Measurements from ENCODE around the gene ARHGEF11. TPM values are rescaled to one million over a fixed set of nuclear protein-coding genes. Genes with fewer than 3 reads are reported as not detected.

Gene ARHGEF11
- total and polyA plus RNA-seq, 2 experiments from 2014 or later = 25.0 to 26.9 TPM

DNA sequence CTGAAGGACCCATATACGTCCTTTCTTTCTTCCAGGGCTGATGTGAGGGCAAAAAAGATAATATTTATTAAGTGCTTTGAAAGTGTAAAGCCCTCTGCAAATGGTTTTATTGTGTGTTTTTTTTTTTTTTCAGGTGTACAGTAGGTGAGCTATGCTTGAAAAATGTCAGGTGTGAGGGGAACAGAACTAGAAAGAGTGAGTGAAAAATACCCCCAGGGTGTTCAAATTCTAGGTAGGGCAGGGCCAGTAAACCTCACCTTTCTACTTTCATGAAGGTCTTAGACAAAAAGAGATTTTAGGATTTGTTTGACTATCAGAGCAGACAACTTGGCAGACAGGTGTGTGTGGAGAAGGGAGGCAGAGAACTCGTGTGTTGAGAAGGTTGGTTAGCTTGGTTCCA, 51.3 kb downstream of the ARHGEF11 start:
- Histone ChIP-seq H4K20me1 (ENCODE audit: insufficient read depth, poor library complexity, severe bottlenecking) (peaks cover 23% of the 10 kb centered on the region), H3K27ac (no peak overlapping the region)
- 74% methylated on average over 2 of the region's 2 CpGs for WGBS (ENCODE audit: low lambda C conversion rate, missing lambda C conversion rate)

DNA sequence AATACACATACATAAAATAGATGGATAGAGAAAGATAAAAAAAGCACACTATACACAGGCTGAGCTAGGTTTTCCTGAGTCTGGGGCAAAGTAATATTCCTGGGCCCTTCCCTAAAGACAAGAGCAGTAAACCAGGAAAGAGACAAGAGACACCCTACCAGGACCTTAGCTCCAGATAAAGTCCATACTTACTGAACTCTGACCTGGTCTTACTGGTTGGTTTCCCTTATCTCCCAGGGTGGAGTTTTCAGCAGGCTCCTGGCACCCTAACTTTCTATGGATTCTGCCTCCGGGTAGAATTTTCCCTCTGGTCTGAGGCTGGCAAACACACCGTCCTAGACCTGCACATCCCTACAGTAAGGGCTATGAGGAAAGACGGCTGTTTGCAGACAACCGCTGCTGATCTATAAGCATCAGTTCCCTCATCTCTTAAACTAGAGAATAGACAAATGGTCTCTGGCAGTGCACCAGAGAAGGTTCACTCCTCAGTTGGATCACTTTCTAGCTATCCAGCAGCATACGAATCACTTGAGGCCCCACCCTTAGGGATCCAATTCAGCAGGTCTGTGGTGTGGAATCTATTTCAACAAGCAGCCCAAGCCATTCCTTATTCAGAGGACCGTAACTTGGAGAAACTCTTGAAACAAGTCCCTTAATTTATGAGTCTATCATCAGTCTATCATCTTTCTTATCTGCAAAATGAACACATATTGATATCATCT, 52.0 kb downstream of the ARHGEF11 start:
- TF ChIP-seq EZH2 (IDR thresholded peaks at IDR 0.05; ENCODE audit: borderline replicate concordance) = no peak
- TF ChIP-seq EZH2phosphoT487 (IDR thresholded peaks at IDR 0.05; ENCODE audit: low read depth, severe bottlenecking, unreplicated experiment) = no peak
- no peak for TF ChIP-seq CTCF (IDR thresholded peaks at IDR 0.05; ENCODE audit: poor library complexity)
- no peaks in the 10 kb centered on the region for H3K9me2 ChIP-seq (replicated peaks; ENCODE audit: insufficient read depth)
- peak overlapping the region; percentile 36 for H3K4me2 ChIP-seq
- peaks cover 23% of the 10 kb centered on the region for H4K20me1 ChIP-seq (ENCODE audit: insufficient read depth, poor library complexity, severe bottlenecking)
- no peaks in the 10 kb centered on the region for H3K4me1 ChIP-seq (ENCODE audit: insufficient read depth)
- no peaks in the 10 kb centered on the region for H3K9me3 ChIP-seq (ENCODE audit: low read depth)
- H3K79me2 ChIP-seq = peaks cover 58% of the 10 kb centered on the region
- no peak overlapping the region for H2AFZ ChIP-seq
- no peaks in the 10 kb centered on the region for H3K27me3 ChIP-seq
- DNase-seq (ENCODE audit: low spot score) = no peak
- no peaks in the 10 kb centered on the region for H3K36me3 ChIP-seq (replicated peaks; ENCODE audit: insufficient read depth, low read depth)
- H3K27ac ChIP-seq = peak overlapping the region; percentile 50
- H3K4me3 ChIP-seq = no peak overlapping the region
- 78% methylated on average over 6 of the region's 6 CpGs for WGBS (ENCODE audit: low lambda C conversion rate, missing lambda C conversion rate)

More for the DNA sequence above, 51.3 kb downstream of the ARHGEF11 start:
- Histone ChIP-seq H3K36me3 (replicated peaks; ENCODE audit: insufficient read depth, low read depth) (no peaks in the 10 kb centered on the region), H3K27me3 (no peaks in the 10 kb centered on the region), H3K4me2 (no peak overlapping the region), H3K9me2 (replicated peaks; ENCODE audit: insufficient read depth) (no peaks in the 10 kb centered on the region), H3K4me3 (no peak overlapping the region), H3K4me1 (ENCODE audit: insufficient read depth) (no peaks in the 10 kb centered on the region), H3K9me3 (ENCODE audit: low read depth) (no peaks in the 10 kb centered on the region), H2AFZ (no peak overlapping the region), H3K79me2 (peaks cover 58% of the 10 kb centered on the region)
- DNase-seq (ENCODE audit: low spot score) = no peak
- no peak for TF ChIP-seq EZH2phosphoT487 (IDR thresholded peaks at IDR 0.05; ENCODE audit: low read depth, severe bottlenecking, unreplicated experiment)
- no peak for TF ChIP-seq CTCF (IDR thresholded peaks at IDR 0.05; ENCODE audit: poor library complexity)
- TF ChIP-seq EZH2 (IDR thresholded peaks at IDR 0.05; ENCODE audit: borderline replicate concordance) = no peak

DNA sequence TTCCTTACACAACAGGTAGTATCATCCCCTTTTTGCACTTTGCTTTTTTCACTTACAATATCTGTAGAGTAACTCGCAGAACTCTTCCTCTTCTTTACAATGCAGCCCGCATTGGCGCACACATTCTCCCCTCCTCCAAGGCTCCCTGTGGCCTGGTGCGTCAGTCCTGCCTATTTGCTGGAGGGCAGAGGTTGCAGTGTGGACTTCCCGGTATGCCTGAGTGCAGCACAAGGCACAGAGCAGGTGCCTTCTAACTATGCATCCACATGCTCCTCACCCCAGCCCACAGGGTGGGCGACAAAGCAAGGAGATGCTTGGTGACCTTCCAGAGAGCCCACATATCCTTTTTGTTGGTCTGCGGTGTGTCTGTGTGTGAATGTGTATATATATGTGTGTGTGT, 53.3 kb downstream of the ARHGEF11 start:
- H3K4me1 ChIP-seq (ENCODE audit: insufficient read depth) = no peaks in the 10 kb centered on the region
- no peak overlapping the region for H3K27ac ChIP-seq
- no peak overlapping the region for H3K4me3 ChIP-seq
- 90% methylated on average over 7 of the region's 7 CpGs for WGBS (ENCODE audit: low lambda C conversion rate, missing lambda C conversion rate)
- no peaks in the 10 kb centered on the region for H3K9me2 ChIP-seq (replicated peaks; ENCODE audit: insufficient read depth)
- H3K36me3 ChIP-seq (replicated peaks; ENCODE audit: insufficient read depth, low read depth) = no peaks in the 10 kb centered on the region
- H4K20me1 ChIP-seq (ENCODE audit: insufficient read depth, poor library complexity, severe bottlenecking) = peaks cover 23% of the 10 kb centered on the region
- H3K27me3 ChIP-seq = no peaks in the 10 kb centered on the region
- no peaks in the 10 kb centered on the region for H3K9me3 ChIP-seq (ENCODE audit: low read depth)
- TF ChIP-seq EZH2phosphoT487 (IDR thresholded peaks at IDR 0.05; ENCODE audit: low read depth, severe bottlenecking, unreplicated experiment) (no peak), EZH2 (IDR thresholded peaks at IDR 0.05; ENCODE audit: borderline replicate concordance) (no peak), CTCF (IDR thresholded peaks at IDR 0.05; ENCODE audit: poor library complexity) (no peak)
- no peak overlapping the region for H2AFZ ChIP-seq
- DNase-seq (ENCODE audit: low spot score) = no peak
- H3K79me2 ChIP-seq = peaks cover 52% of the 10 kb centered on the region
- H3K4me2 ChIP-seq = no peak overlapping the region

Measured in hepatocyte (in vitro differentiated cells).